ENCODE measurements around the gene ZNF678.

DNA sequence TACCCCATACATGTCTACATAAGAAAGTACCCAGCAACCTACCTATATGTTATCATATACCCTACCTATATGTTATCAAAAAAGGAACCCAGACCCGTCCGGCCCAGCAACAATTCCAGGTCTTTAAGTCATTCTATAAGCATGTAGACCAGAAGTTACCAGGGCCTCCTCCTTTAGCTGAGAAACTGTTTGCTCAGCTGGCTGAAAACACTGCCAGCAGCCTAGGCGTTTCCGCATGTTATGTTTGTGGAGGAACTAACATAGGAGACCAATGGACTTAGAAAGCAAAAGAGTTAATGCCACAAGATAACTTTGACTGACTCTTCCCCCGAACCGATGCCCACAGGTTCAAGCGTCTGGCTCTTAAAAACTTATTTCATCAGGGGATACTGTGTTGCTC is 7.1 kb upstream of the ZNF678 start:
- TF ChIP-seq POLR2A (IDR thresholded peaks at IDR 0.05), result no peak
- TF ChIP-seq, protein P1, sequence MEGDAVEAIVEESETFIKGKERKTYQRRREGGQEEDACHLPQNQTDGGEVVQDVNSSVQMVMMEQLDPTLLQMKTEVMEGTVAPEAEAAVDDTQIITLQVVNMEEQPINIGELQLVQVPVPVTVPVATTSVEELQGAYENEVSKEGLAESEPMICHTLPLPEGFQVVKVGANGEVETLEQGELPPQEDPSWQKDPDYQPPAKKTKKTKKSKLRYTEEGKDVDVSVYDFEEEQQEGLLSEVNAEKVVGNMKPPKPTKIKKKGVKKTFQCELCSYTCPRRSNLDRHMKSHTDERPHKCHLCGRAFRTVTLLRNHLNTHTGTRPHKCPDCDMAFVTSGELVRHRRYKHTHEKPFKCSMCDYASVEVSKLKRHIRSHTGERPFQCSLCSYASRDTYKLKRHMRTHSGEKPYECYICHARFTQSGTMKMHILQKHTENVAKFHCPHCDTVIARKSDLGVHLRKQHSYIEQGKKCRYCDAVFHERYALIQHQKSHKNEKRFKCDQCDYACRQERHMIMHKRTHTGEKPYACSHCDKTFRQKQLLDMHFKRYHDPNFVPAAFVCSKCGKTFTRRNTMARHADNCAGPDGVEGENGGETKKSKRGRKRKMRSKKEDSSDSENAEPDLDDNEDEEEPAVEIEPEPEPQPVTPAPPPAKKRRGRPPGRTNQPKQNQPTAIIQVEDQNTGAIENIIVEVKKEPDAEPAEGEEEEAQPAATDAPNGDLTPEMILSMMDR (IDR thresholded peaks at IDR 0.05), result no peak
